GOT3 (cell line): Measurements from ENCODE around the gene ANKRD24.
"Not testable (repeated sequence)": the region's sequence is repeated elsewhere in the genome, so short reads cannot be mapped to it uniquely, and the experiment has no call there.

Experiments used
- DNase-seq: peaks from one replicate; lab custom pipeline; 2025; ENCODE audit warnings: mixed read lengths; lab: John Stamatoyannopoulos, UW

The ANKRD24 gene

GRCh38 chr19:4182084-4182810 is at the start of gene ANKRD24, which contains the start of gene SIRT6:
ANKRD24 (plus strand) TSS chr19:4182689; CDS start chr19:4186426, 3,737 bp downstream.
SIRT6 (minus strand) TSS chr19:4182563; CDS start chr19:4182539, 24 bp downstream.
- DNase-seq, result peak; percentile 68

- DNase-seq, result no peak
Measured at GRCh38 chr19:4134351-4134750, 48.1 kb upstream of the ANKRD24 start.

GRCh38 chr19:4135386-4135785 is 47.1 kb upstream of the ANKRD24 start:
- not testable (repeated sequence) for DNase-seq

GRCh38 chr19:4136680-4137088 is 45.8 kb upstream of the ANKRD24 start:
- no peak for DNase-seq

GRCh38 chr19:4138445-4138844 is 44.0 kb upstream of the ANKRD24 start:
- no peak for DNase-seq

GRCh38 chr19:4139614-4140236 is 42.8 kb upstream of the ANKRD24 start:
- DNase-seq, result peak; percentile 18

- no peak for DNase-seq
Measured at GRCh38 chr19:4140237-4140711, 42.2 kb upstream of the ANKRD24 start.

GRCh38 chr19:4142916-4143315 is 39.6 kb upstream of the ANKRD24 start:
- not testable (repeated sequence) for DNase-seq

GRCh38 chr19:4144666-4145249 is 37.7 kb upstream of the ANKRD24 start:
- no peak for DNase-seq

GRCh38 chr19:4149518-4150288 is 32.8 kb upstream of the ANKRD24 start:
- DNase-seq, result no peak

GRCh38 chr19:4151623-4152022 is 30.9 kb upstream of the ANKRD24 start:
- no peak for DNase-seq

- DNase-seq, result no peak
Measured at GRCh38 chr19:4152241-4152998, 30.1 kb upstream of the ANKRD24 start.

- DNase-seq, result no peak
Measured at GRCh38 chr19:4154571-4155312, 27.7 kb upstream of the ANKRD24 start.

GRCh38 chr19:4157164-4157563 is 25.3 kb upstream of the ANKRD24 start:
- DNase-seq, result no peak

- DNase-seq, result not testable (repeated sequence)
Measured at GRCh38 chr19:4157971-4158370, 24.5 kb upstream of the ANKRD24 start.

- DNase-seq, result no peak
Measured at GRCh38 chr19:4161415-4162077, 20.9 kb upstream of the ANKRD24 start.

GRCh38 chr19:4164262-4164661 is 18.2 kb upstream of the ANKRD24 start:
- no peak for DNase-seq

- no peak for DNase-seq
Measured at GRCh38 chr19:4171676-4172075, 10.8 kb upstream of the ANKRD24 start.

- no peak for DNase-seq
Measured at GRCh38 chr19:4172861-4173473, 9.5 kb upstream of the ANKRD24 start.
